Fibroblast of pulmonary artery (primary cell): ENCODE data around the gene HP1BP3.
A peak's percentile ranks its signal among the peaks of the same experiment; 100 is the strongest.
"Not testable (repeated sequence)": the region's sequence is repeated elsewhere in the genome, so short reads cannot be mapped to it uniquely, and the experiment has no call there.

Source experiments
- DNase-seq: peaks from one replicate; pipeline ENCODE4 v3.0.0-alpha.2; 2010; ENCODE audit warnings: low read depth
- H3K4me3 ChIP-seq: replicated peaks from 2 replicates; pipeline ENCODE4 v1.5.1; 2011; ENCODE audit warnings: low read depth, mild to moderate bottlenecking, control low read depth, low read length, moderate library complexity
- CTCF ChIP-seq: IDR thresholded peaks from 2 replicates; pipeline ENCODE4 v1.5.1; 2011; ENCODE audit warnings: mild to moderate bottlenecking, control low read depth, low read length, inconsistent platforms; ENCODE audit errors: missing control alignments

HP1BP3 gene

GRCh38 chr1:20723537-20724363 is 63.4 kb downstream of the HP1BP3 start:
- no peak overlapping the region for H3K4me3 ChIP-seq
- no peak for TF ChIP-seq CTCF
- DNase-seq: no peak

GRCh38 chr1:20723159-20723536 is 64.0 kb downstream of the HP1BP3 start:
- no peak overlapping the region for H3K4me3 ChIP-seq
- DNase-seq: no peak

GRCh38 chr1:20721117-20722061 is 65.7 kb downstream of the HP1BP3 start:
- no peak for DNase-seq
- no peak for TF ChIP-seq CTCF
- no peak overlapping the region for H3K4me3 ChIP-seq

More at GRCh38 chr1:20723159-20723536, 64.0 kb downstream of the HP1BP3 start:
- TF ChIP-seq CTCF: no peak

- TF ChIP-seq CTCF: no peak
- no peak for DNase-seq
- no peak overlapping the region for H3K4me3 ChIP-seq
Measured at GRCh38 chr1:20720631-20721091, 66.4 kb downstream of the HP1BP3 start.

- no peak for DNase-seq
- no peak for TF ChIP-seq CTCF
- H3K4me3 ChIP-seq: no peak overlapping the region
Measured at GRCh38 chr1:20719871-20720620, 67.1 kb downstream of the HP1BP3 start.

- DNase-seq: no peak
- H3K4me3 ChIP-seq: no peak overlapping the region
- TF ChIP-seq CTCF: no peak
Measured at GRCh38 chr1:20719261-20719660, 67.8 kb downstream of the HP1BP3 start.

- H3K4me3 ChIP-seq: peak overlapping the region; percentile 48
- not testable (repeated sequence) for DNase-seq
Measured at GRCh38 chr1:20718343-20718882, 68.7 kb downstream of the HP1BP3 start.
